ENCODE data around the gene LDLRAD4. TPM values are rescaled to one million over a fixed set of nuclear protein-coding genes. Genes with fewer than 3 reads are reported as not detected.

Gene LDLRAD4
- total and polyA plus RNA-seq, 2 experiments from 2014 or later = 0.73 to 1.9 TPM

DNA sequence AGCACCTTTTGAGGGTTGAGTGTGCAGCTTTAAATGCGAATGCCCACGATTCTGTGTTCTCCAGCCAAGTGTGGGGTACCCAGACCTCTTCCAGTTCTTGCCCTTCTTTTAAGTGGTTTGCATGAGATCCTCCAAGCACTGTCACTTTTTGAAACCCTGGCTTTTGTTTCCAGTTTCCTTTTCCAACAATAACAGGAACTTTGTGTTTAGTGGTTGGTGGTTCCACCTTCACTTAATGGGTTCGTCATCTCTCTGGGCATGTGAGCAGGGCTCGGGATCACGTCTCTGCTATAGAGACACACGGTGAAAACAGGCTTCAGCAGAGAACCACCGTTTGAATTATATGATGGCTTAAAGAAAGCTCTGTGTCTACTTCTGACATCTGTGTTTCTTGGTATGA lies 197.6 kb downstream of the LDLRAD4 start:
- Histone ChIP-seq H4K20me1 (replicated peaks; ENCODE audit: insufficient read depth) (no peaks in the 10 kb centered on the region; the same call in 1 of the 2 replicates), H2AFZ (no peak overlapping the region), H3K36me3 (ENCODE audit: insufficient read depth) (no peaks in the 10 kb centered on the region), H3K4me3 (no peak overlapping the region), H3K9me2 (ENCODE audit: insufficient read depth) (peaks cover 5% of the 10 kb centered on the region; the same call in 1 of the 2 replicates), H3K4me1 (ENCODE audit: insufficient read depth) (0 out of 2 replicates have a peak, but pooled peaks cover 4% of the 10 kb centered on the region), H3K27me3 (ENCODE audit: insufficient read depth) (no peaks in the 10 kb centered on the region), H3K79me2 (replicated peaks; ENCODE audit: insufficient read depth) (no peaks in the 10 kb centered on the region), H3F3A (replicated peaks; ENCODE audit: low read depth) (no peaks in the 10 kb centered on the region), H3K27ac (ENCODE audit: low read depth) (no peak overlapping the region), H3K4me2 (no peak overlapping the region)
- H3K27ac Mint-ChIP-seq = no peak overlapping the region
- H3K4me1 Mint-ChIP-seq = peaks cover 12% of the 10 kb centered on the region; the same call in 2 of the 3 replicates
- DNase-seq (ENCODE audit: low spot score) (no peak), ATAC-seq (no peak)
- H3K27me3 Mint-ChIP-seq (ENCODE audit: insufficient read depth, low read depth, poor library complexity) = peaks cover 2% of the 10 kb centered on the region
- H3K4me3 Mint-ChIP-seq = no peak overlapping the region
- no peak for TF ChIP-seq ZNF331 (CRISPR knock-in tag; IDR thresholded peaks at IDR 0.05; ENCODE audit: low read depth)
- TF ChIP-seq EZH2phosphoT487 (IDR thresholded peaks at IDR 0.05; ENCODE audit: unreplicated experiment) = no peak
- no peak for TF ChIP-seq ZNF114 (CRISPR knock-in tag; IDR thresholded peaks at IDR 0.05)
- peaks cover 7% of the 10 kb centered on the region; the same call in 2 of the 3 replicates for H3K9me3 Mint-ChIP-seq
- H3K36me3 Mint-ChIP-seq (ENCODE audit: low read depth) = no peaks in the 10 kb centered on the region

DNA sequence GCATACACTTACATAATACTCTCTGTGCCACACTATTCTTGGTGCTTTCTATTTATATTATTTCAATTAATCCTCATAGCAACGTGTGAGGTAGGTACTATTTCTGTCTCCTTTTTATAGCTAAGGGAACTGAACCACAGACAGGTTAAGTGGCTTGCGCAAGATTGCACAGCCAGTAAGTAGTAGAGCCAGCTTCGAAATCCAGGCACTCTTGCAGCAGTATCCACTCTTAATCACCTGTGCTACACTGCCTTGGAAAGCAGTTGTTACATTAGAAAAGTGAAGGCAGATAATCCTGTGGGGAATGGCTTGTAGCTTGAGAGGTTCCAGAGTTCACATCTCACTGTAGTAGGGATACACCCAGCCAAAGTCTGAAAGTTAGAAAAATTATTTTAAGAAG lies 198.3 kb downstream of the LDLRAD4 start:
- ATAC-seq (no peak), DNase-seq (ENCODE audit: low spot score) (no peak)
- Histone ChIP-seq H3K79me2 (replicated peaks; ENCODE audit: insufficient read depth) (no peaks in the 10 kb centered on the region), H2AFZ (no peak overlapping the region), H3K4me1 (ENCODE audit: insufficient read depth) (0 out of 2 replicates have a peak, but pooled peaks cover 4% of the 10 kb centered on the region), H3K9me2 (ENCODE audit: insufficient read depth) (peaks cover 5% of the 10 kb centered on the region; the same call in 1 of the 2 replicates), H4K20me1 (replicated peaks; ENCODE audit: insufficient read depth) (no peaks in the 10 kb centered on the region; the same call in 1 of the 2 replicates), H3F3A (replicated peaks; ENCODE audit: low read depth) (no peaks in the 10 kb centered on the region), H3K4me3 (no peak overlapping the region), H3K4me2 (no peak overlapping the region), H3K27me3 (ENCODE audit: insufficient read depth) (no peaks in the 10 kb centered on the region), H3K27ac (ENCODE audit: low read depth) (no peak overlapping the region), H3K36me3 (ENCODE audit: insufficient read depth) (no peaks in the 10 kb centered on the region)
- Mint-ChIP-seq H3K36me3 (ENCODE audit: low read depth) (no peaks in the 10 kb centered on the region), H3K27ac (no peak overlapping the region), H3K27me3 (ENCODE audit: insufficient read depth, low read depth, poor library complexity) (peaks cover 5% of the 10 kb centered on the region), H3K4me3 (no peak overlapping the region), H3K9me3 (peaks cover 7% of the 10 kb centered on the region; the same call in 2 of the 3 replicates), H3K4me1 (peaks cover 12% of the 10 kb centered on the region; the same call in 2 of the 3 replicates)
- TF ChIP-seq ZNF331 (CRISPR knock-in tag; IDR thresholded peaks at IDR 0.05; ENCODE audit: low read depth) (no peak), POLR2AphosphoS5 (IDR thresholded peaks at IDR 0.05; ENCODE audit: low read depth) (no peak), EZH2phosphoT487 (IDR thresholded peaks at IDR 0.05; ENCODE audit: unreplicated experiment) (no peak), STAT1 (IDR thresholded peaks at IDR 0.05; ENCODE audit: unreplicated experiment) (no peak)
- TF ChIP-seq, protein P1, sequence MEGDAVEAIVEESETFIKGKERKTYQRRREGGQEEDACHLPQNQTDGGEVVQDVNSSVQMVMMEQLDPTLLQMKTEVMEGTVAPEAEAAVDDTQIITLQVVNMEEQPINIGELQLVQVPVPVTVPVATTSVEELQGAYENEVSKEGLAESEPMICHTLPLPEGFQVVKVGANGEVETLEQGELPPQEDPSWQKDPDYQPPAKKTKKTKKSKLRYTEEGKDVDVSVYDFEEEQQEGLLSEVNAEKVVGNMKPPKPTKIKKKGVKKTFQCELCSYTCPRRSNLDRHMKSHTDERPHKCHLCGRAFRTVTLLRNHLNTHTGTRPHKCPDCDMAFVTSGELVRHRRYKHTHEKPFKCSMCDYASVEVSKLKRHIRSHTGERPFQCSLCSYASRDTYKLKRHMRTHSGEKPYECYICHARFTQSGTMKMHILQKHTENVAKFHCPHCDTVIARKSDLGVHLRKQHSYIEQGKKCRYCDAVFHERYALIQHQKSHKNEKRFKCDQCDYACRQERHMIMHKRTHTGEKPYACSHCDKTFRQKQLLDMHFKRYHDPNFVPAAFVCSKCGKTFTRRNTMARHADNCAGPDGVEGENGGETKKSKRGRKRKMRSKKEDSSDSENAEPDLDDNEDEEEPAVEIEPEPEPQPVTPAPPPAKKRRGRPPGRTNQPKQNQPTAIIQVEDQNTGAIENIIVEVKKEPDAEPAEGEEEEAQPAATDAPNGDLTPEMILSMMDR (conservative IDR thresholded peaks at IDR 0.05; ENCODE audit: low read depth in 2 of 2) = no peak
- TF ChIP-seq, protein P2, sequence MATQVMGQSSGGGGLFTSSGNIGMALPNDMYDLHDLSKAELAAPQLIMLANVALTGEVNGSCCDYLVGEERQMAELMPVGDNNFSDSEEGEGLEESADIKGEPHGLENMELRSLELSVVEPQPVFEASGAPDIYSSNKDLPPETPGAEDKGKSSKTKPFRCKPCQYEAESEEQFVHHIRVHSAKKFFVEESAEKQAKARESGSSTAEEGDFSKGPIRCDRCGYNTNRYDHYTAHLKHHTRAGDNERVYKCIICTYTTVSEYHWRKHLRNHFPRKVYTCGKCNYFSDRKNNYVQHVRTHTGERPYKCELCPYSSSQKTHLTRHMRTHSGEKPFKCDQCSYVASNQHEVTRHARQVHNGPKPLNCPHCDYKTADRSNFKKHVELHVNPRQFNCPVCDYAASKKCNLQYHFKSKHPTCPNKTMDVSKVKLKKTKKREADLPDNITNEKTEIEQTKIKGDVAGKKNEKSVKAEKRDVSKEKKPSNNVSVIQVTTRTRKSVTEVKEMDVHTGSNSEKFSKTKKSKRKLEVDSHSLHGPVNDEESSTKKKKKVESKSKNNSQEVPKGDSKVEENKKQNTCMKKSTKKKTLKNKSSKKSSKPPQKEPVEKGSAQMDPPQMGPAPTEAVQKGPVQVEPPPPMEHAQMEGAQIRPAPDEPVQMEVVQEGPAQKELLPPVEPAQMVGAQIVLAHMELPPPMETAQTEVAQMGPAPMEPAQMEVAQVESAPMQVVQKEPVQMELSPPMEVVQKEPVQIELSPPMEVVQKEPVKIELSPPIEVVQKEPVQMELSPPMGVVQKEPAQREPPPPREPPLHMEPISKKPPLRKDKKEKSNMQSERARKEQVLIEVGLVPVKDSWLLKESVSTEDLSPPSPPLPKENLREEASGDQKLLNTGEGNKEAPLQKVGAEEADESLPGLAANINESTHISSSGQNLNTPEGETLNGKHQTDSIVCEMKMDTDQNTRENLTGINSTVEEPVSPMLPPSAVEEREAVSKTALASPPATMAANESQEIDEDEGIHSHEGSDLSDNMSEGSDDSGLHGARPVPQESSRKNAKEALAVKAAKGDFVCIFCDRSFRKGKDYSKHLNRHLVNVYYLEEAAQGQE (IDR thresholded peaks at IDR 0.05; ENCODE audit: unreplicated experiment) = no peak
- TF ChIP-seq, protein P3, sequence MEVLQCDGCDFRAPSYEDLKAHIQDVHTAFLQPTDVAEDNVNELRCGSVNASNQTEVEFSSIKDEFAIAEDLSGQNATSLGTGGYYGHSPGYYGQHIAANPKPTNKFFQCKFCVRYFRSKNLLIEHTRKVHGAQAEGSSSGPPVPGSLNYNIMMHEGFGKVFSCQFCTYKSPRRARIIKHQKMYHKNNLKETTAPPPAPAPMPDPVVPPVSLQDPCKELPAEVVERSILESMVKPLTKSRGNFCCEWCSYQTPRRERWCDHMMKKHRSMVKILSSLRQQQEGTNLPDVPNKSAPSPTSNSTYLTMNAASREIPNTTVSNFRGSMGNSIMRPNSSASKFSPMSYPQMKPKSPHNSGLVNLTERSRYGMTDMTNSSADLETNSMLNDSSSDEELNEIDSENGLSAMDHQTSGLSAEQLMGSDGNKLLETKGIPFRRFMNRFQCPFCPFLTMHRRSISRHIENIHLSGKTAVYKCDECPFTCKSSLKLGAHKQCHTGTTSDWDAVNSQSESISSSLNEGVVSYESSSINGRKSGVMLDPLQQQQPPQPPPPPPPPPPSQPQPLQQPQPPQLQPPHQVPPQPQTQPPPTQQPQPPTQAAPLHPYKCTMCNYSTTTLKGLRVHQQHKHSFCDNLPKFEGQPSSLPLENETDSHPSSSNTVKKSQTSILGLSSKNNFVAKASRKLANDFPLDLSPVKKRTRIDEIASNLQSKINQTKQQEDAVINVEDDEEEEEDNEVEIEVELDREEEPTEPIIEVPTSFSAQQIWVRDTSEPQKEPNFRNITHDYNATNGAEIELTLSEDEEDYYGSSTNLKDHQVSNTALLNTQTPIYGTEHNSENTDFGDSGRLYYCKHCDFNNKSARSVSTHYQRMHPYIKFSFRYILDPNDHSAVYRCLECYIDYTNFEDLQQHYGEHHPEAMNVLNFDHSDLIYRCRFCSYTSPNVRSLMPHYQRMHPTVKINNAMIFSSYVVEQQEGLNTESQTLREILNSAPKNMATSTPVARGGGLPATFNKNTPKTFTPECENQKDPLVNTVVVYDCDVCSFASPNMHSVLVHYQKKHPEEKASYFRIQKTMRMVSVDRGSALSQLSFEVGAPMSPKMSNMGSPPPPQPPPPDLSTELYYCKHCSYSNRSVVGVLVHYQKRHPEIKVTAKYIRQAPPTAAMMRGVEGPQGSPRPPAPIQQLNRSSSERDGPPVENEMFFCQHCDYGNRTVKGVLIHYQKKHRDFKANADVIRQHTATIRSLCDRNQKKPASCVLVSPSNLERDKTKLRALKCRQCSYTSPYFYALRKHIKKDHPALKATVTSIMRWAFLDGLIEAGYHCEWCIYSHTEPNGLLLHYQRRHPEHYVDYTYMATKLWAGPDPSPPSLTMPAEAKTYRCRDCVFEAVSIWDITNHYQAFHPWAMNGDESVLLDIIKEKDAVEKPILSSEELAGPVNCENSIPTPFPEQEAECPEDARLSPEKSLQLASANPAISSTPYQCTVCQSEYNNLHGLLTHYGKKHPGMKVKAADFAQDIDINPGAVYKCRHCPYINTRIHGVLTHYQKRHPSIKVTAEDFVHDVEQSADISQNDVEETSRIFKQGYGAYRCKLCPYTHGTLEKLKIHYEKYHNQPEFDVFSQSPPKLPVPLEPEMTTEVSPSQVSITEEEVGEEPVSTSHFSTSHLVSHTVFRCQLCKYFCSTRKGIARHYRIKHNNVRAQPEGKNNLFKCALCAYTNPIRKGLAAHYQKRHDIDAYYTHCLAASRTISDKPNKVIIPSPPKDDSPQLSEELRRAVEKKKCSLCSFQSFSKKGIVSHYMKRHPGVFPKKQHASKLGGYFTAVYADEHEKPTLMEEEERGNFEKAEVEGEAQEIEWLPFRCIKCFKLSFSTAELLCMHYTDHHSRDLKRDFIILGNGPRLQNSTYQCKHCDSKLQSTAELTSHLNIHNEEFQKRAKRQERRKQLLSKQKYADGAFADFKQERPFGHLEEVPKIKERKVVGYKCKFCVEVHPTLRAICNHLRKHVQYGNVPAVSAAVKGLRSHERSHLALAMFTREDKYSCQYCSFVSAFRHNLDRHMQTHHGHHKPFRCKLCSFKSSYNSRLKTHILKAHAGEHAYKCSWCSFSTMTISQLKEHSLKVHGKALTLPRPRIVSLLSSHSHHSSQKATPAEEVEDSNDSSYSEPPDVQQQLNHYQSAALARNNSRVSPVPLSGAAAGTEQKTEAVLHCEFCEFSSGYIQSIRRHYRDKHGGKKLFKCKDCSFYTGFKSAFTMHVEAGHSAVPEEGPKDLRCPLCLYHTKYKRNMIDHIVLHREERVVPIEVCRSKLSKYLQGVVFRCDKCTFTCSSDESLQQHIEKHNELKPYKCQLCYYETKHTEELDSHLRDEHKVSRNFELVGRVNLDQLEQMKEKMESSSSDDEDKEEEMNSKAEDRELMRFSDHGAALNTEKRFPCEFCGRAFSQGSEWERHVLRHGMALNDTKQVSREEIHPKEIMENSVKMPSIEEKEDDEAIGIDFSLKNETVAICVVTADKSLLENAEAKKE (CRISPR knock-in tag; IDR thresholded peaks at IDR 0.05) = no peak
- TF ChIP-seq, protein P4, sequence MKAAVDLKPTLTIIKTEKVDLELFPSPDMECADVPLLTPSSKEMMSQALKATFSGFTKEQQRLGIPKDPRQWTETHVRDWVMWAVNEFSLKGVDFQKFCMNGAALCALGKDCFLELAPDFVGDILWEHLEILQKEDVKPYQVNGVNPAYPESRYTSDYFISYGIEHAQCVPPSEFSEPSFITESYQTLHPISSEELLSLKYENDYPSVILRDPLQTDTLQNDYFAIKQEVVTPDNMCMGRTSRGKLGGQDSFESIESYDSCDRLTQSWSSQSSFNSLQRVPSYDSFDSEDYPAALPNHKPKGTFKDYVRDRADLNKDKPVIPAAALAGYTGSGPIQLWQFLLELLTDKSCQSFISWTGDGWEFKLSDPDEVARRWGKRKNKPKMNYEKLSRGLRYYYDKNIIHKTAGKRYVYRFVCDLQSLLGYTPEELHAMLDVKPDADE (IDR thresholded peaks at IDR 0.05) = no peak

All from GM23338 (cell line).